Endothelial cell of umbilical vein (primary cell): ENCODE data around the gene SCAPER.

Source experiments
- CTCF ChIP-seq, 2 donors: IDR thresholded peaks; 1 replicate in 1 of 2; 2 replicates in 1 of 2; pipeline ENCODE4 v1.5.1; 2011; ENCODE audit warnings: low read length in 2 of 2, mild to moderate bottlenecking in 2 of 2, moderate library complexity in 2 of 2, control low read depth in 1 of 2, inconsistent platforms in 1 of 2, low read depth in 1 of 2; ENCODE audit not compliant: insufficient read depth in 1 of 2; ENCODE audit errors: extremely low read depth in 1 of 2
- JUN ChIP-seq: IDR thresholded peaks from 2 replicates; pipeline ENCODE4 v1.6.1; 2011; ENCODE audit warnings: borderline replicate concordance, low read depth; ENCODE audit not compliant: insufficient read length, insufficient read depth
- MAX ChIP-seq: IDR thresholded peaks from 2 replicates; pipeline ENCODE4 v1.6.1; 2011; ENCODE audit not compliant: insufficient read depth, insufficient read length
- POLR2AphosphoS5 ChIP-seq: IDR thresholded peaks from 2 replicates; pipeline ENCODE4 v1.6.1; 2012; ENCODE audit warnings: low read depth, mild to moderate bottlenecking, control low read depth, low read length, moderate library complexity; ENCODE audit not compliant: insufficient read depth

GRCh38 chr15:76871930-76872329 lies 33.2 kb downstream of the SCAPER start:
- TF ChIP-seq POLR2AphosphoS5: no peak
- TF ChIP-seq MAX: no peak
- no peak for TF ChIP-seq CTCF (IDR thresholded peaks at IDR 0.05; ENCODE audit: extremely low read depth in 1 of 2, insufficient read depth in 1 of 2, low read depth in 1 of 2, low read length in 2 of 2)
- TF ChIP-seq JUN: no peak
